Prostate gland (tissue), 2 donors: Measurements from ENCODE around the gene GRAMD2B.

ENCODE experiments used
- POLR2A ChIP-seq: fragments of 450-650 bp; IDR thresholded peaks from one replicate; pipeline ENCODE4 v1.6.1; 2016; ENCODE audit warnings: antibody characterized with exemption, mild to moderate bottlenecking
- POLR2AphosphoS5 ChIP-seq: sonication (generic); formaldehyde crosslinking; IDR thresholded peaks from one replicate; pipeline ENCODE4 v1.6.1; 2017; ENCODE audit warnings: antibody characterized with exemption
- TF ChIP-seq, protein P1 (sequence below), 4 experiments: fragments of 200-600 bp in 2 of 4; fragments of 450-650 bp in 2 of 4; sonication (generic) in 2 of 4; IDR thresholded peaks; 1 replicate in 3 of 4; 2 replicates in 1 of 4; pipeline ENCODE4 v1.5.1; 2016 to 2019; ENCODE audit warnings: antibody characterized with exemption in 4 of 4, mild to moderate bottlenecking in 2 of 4, moderate library complexity in 2 of 4

DNA sequence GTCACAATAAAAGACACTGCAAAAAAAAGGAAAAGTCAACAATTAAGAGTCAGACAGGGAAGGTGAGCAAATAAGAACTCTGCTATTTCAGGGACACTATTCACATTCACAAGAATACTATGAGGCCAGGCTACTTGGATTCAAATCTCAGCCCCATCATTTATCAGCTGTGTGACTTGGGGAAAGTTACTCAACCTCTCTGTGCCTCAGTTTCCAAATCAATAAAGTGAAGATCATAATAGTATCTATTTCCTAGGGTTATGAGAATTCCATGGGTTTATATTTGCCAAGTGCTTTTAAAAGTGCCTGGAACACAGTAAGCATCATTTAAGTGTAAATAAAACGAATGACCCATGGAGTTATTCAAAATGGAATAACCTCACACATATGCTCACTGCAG is 115.4 kb downstream of the GRAMD2B start:
- no peak for TF ChIP-seq POLR2AphosphoS5
- no peak for TF ChIP-seq POLR2A
- TF ChIP-seq, protein P1, sequence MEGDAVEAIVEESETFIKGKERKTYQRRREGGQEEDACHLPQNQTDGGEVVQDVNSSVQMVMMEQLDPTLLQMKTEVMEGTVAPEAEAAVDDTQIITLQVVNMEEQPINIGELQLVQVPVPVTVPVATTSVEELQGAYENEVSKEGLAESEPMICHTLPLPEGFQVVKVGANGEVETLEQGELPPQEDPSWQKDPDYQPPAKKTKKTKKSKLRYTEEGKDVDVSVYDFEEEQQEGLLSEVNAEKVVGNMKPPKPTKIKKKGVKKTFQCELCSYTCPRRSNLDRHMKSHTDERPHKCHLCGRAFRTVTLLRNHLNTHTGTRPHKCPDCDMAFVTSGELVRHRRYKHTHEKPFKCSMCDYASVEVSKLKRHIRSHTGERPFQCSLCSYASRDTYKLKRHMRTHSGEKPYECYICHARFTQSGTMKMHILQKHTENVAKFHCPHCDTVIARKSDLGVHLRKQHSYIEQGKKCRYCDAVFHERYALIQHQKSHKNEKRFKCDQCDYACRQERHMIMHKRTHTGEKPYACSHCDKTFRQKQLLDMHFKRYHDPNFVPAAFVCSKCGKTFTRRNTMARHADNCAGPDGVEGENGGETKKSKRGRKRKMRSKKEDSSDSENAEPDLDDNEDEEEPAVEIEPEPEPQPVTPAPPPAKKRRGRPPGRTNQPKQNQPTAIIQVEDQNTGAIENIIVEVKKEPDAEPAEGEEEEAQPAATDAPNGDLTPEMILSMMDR (IDR thresholded peaks at IDR 0.05) = no peak
